ENCODE results near the gene CCDC186. TPM values are rescaled to one million over a fixed set of nuclear protein-coding genes. Genes with fewer than 3 reads are reported as not detected.

The CCDC186 gene
- total and polyA plus RNA-seq, 2 donors (not counting 1 experiment from before 2014, with no cell fraction given) = 13.0 to 15.7 TPM

GRCh38 chr10:114117728-114118127 is 56.3 kb downstream of the CCDC186 start:
- no peak overlapping the region for H3K27ac ChIP-seq (ENCODE audit: insufficient read depth, low read length)
- H4K20me1 ChIP-seq (ENCODE audit: control insufficient read depth, extremely low read depth, insufficient read depth, low read length) = no peaks in the 10 kb centered on the region
- H3K4me1 ChIP-seq (ENCODE audit: control insufficient read depth, extremely low read depth, insufficient read depth, low read length) = no peaks in the 10 kb centered on the region
- H3K4me2 ChIP-seq (ENCODE audit: extremely low read depth, insufficient read depth, low read length) = no peak overlapping the region
- no peak overlapping the region for H3K9ac ChIP-seq (ENCODE audit: insufficient read depth, low read length)
- DNase-seq (ENCODE audit: low read depth in 2 of 2) = no peak
- H3K27me3 ChIP-seq (ENCODE audit: control insufficient read depth, insufficient read depth, low read length) = no peaks in the 10 kb centered on the region
- no peaks in the 10 kb centered on the region for H3K79me2 ChIP-seq (ENCODE audit: control insufficient read depth, insufficient read depth, low read length)
- no peak overlapping the region for H2AFZ ChIP-seq (ENCODE audit: low read length)
- no peak overlapping the region for H3K4me3 ChIP-seq (replicated peaks in 1 of 4; ENCODE audit: control extremely low read depth in 1 of 4, insufficient read depth in 1 of 4, low read depth in 3 of 4, low read length in 4 of 4)
- TF ChIP-seq CTCF (conservative IDR thresholded peaks at IDR 0.05 in 1 of 2, IDR thresholded peaks at IDR 0.05 in 1 of 2; ENCODE audit: low read depth in 1 of 2, low read length in 2 of 2) = no peak
- no peak for TF ChIP-seq EZH2 (IDR thresholded peaks at IDR 0.05; ENCODE audit: low read length, missing control alignments)
- H3K36me3 ChIP-seq (ENCODE audit: control insufficient read depth, insufficient read depth, low read length) = no peaks in the 10 kb centered on the region
- no peaks in the 10 kb centered on the region for H3K9me3 ChIP-seq (ENCODE audit: control insufficient read depth, insufficient read depth, low read depth, low read length)

GRCh38 chr10:114115661-114116445 is 58.1 kb downstream of the CCDC186 start:
- Histone ChIP-seq H3K27me3 (ENCODE audit: control insufficient read depth, insufficient read depth, low read length) (no peaks in the 10 kb centered on the region), H3K27ac (ENCODE audit: insufficient read depth, low read length) (no peak overlapping the region), H3K4me3 (replicated peaks in 1 of 4; ENCODE audit: control extremely low read depth in 1 of 4, insufficient read depth in 1 of 4, low read depth in 3 of 4, low read length in 4 of 4) (no peak overlapping the region), H3K79me2 (ENCODE audit: control insufficient read depth, insufficient read depth, low read length) (no peaks in the 10 kb centered on the region), H3K9ac (ENCODE audit: insufficient read depth, low read length) (no peak overlapping the region), H3K4me1 (ENCODE audit: control insufficient read depth, extremely low read depth, insufficient read depth, low read length) (no peaks in the 10 kb centered on the region), H3K4me2 (ENCODE audit: extremely low read depth, insufficient read depth, low read length) (no peak overlapping the region), H3K9me3 (ENCODE audit: control insufficient read depth, insufficient read depth, low read depth, low read length) (no peaks in the 10 kb centered on the region), H4K20me1 (ENCODE audit: control insufficient read depth, extremely low read depth, insufficient read depth, low read length) (no peaks in the 10 kb centered on the region), H2AFZ (ENCODE audit: low read length) (no peak overlapping the region), H3K36me3 (ENCODE audit: control insufficient read depth, insufficient read depth, low read length) (no peaks in the 10 kb centered on the region)
- DNase-seq (ENCODE audit: low read depth in 2 of 2) = peak in 1 of 2 donors; percentile 6
- TF ChIP-seq CTCF (conservative IDR thresholded peaks at IDR 0.05 in 1 of 2, IDR thresholded peaks at IDR 0.05 in 1 of 2; ENCODE audit: low read depth in 1 of 2, low read length in 2 of 2) (no peak), EZH2 (IDR thresholded peaks at IDR 0.05; ENCODE audit: low read length, missing control alignments) (no peak)

- no peak overlapping the region for H2AFZ ChIP-seq (ENCODE audit: low read length)
- H3K79me2 ChIP-seq (ENCODE audit: control insufficient read depth, insufficient read depth, low read length) = no peaks in the 10 kb centered on the region
- no peak overlapping the region for H3K4me2 ChIP-seq (ENCODE audit: extremely low read depth, insufficient read depth, low read length)
- H4K20me1 ChIP-seq (ENCODE audit: control insufficient read depth, extremely low read depth, insufficient read depth, low read length) = no peaks in the 10 kb centered on the region
- no peak for DNase-seq (ENCODE audit: low read depth in 2 of 2)
- no peak overlapping the region for H3K9ac ChIP-seq (ENCODE audit: insufficient read depth, low read length)
- H3K4me1 ChIP-seq (ENCODE audit: control insufficient read depth, extremely low read depth, insufficient read depth, low read length) = no peaks in the 10 kb centered on the region
- no peak overlapping the region for H3K27ac ChIP-seq (ENCODE audit: insufficient read depth, low read length)
- H3K36me3 ChIP-seq (ENCODE audit: control insufficient read depth, insufficient read depth, low read length) = no peaks in the 10 kb centered on the region
- H3K4me3 ChIP-seq (replicated peaks in 1 of 4; ENCODE audit: control extremely low read depth in 1 of 4, insufficient read depth in 1 of 4, low read depth in 3 of 4, low read length in 4 of 4) = no peak overlapping the region
- no peaks in the 10 kb centered on the region for H3K27me3 ChIP-seq (ENCODE audit: control insufficient read depth, insufficient read depth, low read length)
- TF ChIP-seq EZH2 (IDR thresholded peaks at IDR 0.05; ENCODE audit: low read length, missing control alignments) = no peak
- no peak for TF ChIP-seq CTCF (conservative IDR thresholded peaks at IDR 0.05 in 1 of 2, IDR thresholded peaks at IDR 0.05 in 1 of 2; ENCODE audit: low read depth in 1 of 2, low read length in 2 of 2)
- no peaks in the 10 kb centered on the region for H3K9me3 ChIP-seq (ENCODE audit: control insufficient read depth, insufficient read depth, low read depth, low read length)
Measured at GRCh38 chr10:114110174-114110972, 63.6 kb downstream of the CCDC186 start.

All from fibroblast of lung (primary cell).